ENCODE measurements around the gene TULP3.

The TULP3 gene

DNA sequence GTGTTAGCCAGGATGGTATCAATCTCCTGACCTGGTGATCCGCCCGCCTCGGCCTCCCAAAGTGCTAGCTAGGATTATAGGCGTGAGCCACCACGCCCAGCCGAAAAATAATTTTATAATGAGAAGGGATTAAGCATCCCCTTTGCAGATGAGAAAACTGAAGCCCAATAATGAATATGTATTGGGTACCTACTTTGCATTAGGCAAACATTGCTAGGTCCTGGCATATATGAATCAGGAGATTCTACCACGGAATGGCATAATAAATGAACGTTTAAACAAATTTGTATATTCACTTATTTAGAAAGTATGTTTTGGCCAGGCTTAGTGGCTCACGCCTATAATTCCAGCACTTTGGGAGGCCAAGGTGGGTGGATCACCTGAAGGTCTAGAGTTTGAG lies 32.4 kb downstream of the TULP3 start:
- Histone ChIP-seq H3K4me1 (ENCODE audit: control insufficient read depth, insufficient read depth, low read length, poor library complexity, severe bottlenecking) (no peaks in the 10 kb centered on the region), H3K27ac (ENCODE audit: insufficient read depth, low read length, poor library complexity, severe bottlenecking) (no peak overlapping the region), H3K9me3 (ENCODE audit: control insufficient read depth, low read length) (no peaks in the 10 kb centered on the region), H3K4me3 (ENCODE audit: insufficient read depth, low read depth, low read length, poor library complexity, severe bottlenecking) (no peak overlapping the region), H3K36me3 (ENCODE audit: control insufficient read depth, insufficient read depth, low read length) (peaks cover 6% of the 10 kb centered on the region), H3K27me3 (replicated peaks; ENCODE audit: control insufficient read depth, insufficient read depth, low read length, poor library complexity, severe bottlenecking) (no peaks in the 10 kb centered on the region)
- DNase-seq = no peak

DNA sequence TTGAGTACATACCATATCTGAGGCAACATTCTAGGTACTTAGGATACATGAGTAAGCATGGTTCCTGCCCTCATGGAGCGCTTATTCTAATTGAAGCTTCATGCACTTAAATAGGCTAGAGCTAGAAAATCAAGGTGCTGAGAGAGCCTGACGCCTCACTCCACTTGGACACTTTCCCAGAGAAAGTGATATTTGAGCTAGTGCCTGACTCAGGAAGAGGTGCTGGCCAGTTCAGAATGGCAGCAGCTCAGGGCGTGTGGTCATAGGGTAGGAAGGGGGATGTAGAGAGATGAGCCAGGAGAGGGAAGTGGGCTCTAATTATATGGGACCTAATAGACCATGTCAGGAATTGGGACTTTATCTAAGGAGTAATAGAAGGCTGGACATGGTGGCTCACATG lies 33.3 kb downstream of the TULP3 start:
- Histone ChIP-seq H3K9me3 (ENCODE audit: control insufficient read depth, low read length) (no peaks in the 10 kb centered on the region), H3K4me1 (ENCODE audit: control insufficient read depth, insufficient read depth, low read length, poor library complexity, severe bottlenecking) (no peaks in the 10 kb centered on the region), H3K4me3 (ENCODE audit: insufficient read depth, low read depth, low read length, poor library complexity, severe bottlenecking) (no peak overlapping the region), H3K27ac (ENCODE audit: insufficient read depth, low read length, poor library complexity, severe bottlenecking) (no peak overlapping the region), H3K27me3 (replicated peaks; ENCODE audit: control insufficient read depth, insufficient read depth, low read length, poor library complexity, severe bottlenecking) (no peaks in the 10 kb centered on the region), H3K36me3 (ENCODE audit: control insufficient read depth, insufficient read depth, low read length) (peaks cover 6% of the 10 kb centered on the region)
- DNase-seq = no peak

DNA sequence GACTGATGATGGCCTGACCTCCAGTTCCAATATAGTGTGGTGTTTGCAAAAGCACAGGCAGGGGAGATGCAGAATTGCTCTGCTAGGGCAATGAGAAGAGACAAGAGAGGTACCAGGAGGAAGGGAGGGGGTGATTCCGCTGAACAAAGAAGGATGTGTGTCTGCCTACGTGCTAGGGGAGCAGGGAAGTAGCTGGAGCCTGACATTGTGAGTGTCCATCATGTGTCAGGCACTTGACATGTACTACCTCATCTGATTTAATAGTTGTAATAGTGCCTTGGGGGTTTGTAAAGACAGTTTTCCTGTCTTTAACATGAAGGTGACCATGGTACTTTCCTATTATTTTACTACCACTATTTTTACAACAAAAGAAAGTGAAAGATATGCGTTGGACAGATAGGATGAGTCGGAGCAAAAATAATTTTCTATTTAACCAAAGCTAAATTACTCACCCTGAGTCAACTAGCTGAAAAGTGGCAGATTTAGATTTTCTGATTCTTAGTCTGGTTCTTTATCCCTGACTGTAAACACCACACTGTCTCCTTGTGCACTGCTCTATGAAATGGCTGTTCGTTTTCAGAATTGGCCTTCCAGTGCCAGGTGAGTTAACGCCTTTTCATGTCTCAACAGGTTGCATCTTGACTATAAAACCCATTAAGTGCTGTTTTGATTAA lies 34.8 kb downstream of the TULP3 start:
- Histone ChIP-seq H3K27me3 (replicated peaks; ENCODE audit: control insufficient read depth, insufficient read depth, low read length, poor library complexity, severe bottlenecking) (no peaks in the 10 kb centered on the region), H3K27ac (ENCODE audit: insufficient read depth, low read length, poor library complexity, severe bottlenecking) (no peak overlapping the region), H3K9me3 (ENCODE audit: control insufficient read depth, low read length) (no peaks in the 10 kb centered on the region), H3K4me3 (ENCODE audit: insufficient read depth, low read depth, low read length, poor library complexity, severe bottlenecking) (no peak overlapping the region), H3K4me1 (ENCODE audit: control insufficient read depth, insufficient read depth, low read length, poor library complexity, severe bottlenecking) (no peaks in the 10 kb centered on the region), H3K36me3 (ENCODE audit: control insufficient read depth, insufficient read depth, low read length) (peaks cover 6% of the 10 kb centered on the region)
- no peak for DNase-seq

DNA sequence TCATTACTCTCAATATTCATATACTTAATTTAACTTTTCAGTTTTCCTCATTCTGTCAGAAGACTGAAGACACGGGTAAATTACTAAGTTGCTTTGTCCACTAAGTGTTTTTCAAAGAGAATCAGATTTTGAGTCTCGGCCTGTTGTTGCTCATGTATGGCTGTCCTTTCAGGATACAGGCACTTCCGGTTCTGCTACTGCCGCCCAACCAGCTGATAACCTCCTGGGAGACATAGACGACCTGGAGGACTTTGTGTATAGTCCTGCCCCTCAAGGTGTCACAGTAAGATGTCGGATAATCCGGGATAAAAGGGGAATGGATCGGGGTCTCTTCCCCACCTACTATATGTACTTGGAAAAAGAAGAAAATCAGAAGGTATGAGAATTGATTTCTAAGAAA lies 40.2 kb downstream of the TULP3 start:
- Histone ChIP-seq H3K27ac (ENCODE audit: insufficient read depth, low read length, poor library complexity, severe bottlenecking) (no peak overlapping the region), H3K4me3 (ENCODE audit: insufficient read depth, low read depth, low read length, poor library complexity, severe bottlenecking) (no peak overlapping the region), H3K27me3 (replicated peaks; ENCODE audit: control insufficient read depth, insufficient read depth, low read length, poor library complexity, severe bottlenecking) (no peaks in the 10 kb centered on the region), H3K9me3 (ENCODE audit: control insufficient read depth, low read length) (no peaks in the 10 kb centered on the region), H3K36me3 (ENCODE audit: control insufficient read depth, insufficient read depth, low read length) (peaks cover 20% of the 10 kb centered on the region), H3K4me1 (ENCODE audit: control insufficient read depth, insufficient read depth, low read length, poor library complexity, severe bottlenecking) (no peaks in the 10 kb centered on the region)
- DNase-seq = no peak

DNA sequence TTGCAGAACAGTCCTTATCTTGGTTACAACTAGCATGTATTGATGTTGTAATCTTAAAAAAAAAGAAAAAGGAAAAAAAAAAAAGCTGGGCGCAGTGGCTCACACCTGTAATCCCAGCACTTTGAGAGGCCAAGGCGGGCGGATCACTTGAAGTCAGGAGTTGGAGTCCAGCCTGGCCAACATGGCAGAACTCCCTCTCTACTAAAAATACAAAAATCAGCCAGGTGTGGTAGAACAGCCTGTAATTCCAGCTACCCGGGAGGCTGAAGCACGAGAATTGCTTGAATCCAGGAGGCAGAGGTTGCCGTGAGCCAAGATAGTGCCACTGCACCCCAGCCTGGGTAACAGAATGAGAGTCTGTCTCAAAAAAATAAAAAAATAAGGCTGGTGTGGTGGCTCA lies 42.9 kb downstream of the TULP3 start:
- Histone ChIP-seq H3K9me3 (ENCODE audit: control insufficient read depth, low read length) (no peaks in the 10 kb centered on the region), H3K27me3 (replicated peaks; ENCODE audit: control insufficient read depth, insufficient read depth, low read length, poor library complexity, severe bottlenecking) (no peaks in the 10 kb centered on the region), H3K27ac (ENCODE audit: insufficient read depth, low read length, poor library complexity, severe bottlenecking) (no peak overlapping the region), H3K36me3 (ENCODE audit: control insufficient read depth, insufficient read depth, low read length) (peaks cover 20% of the 10 kb centered on the region), H3K4me1 (ENCODE audit: control insufficient read depth, insufficient read depth, low read length, poor library complexity, severe bottlenecking) (no peaks in the 10 kb centered on the region), H3K4me3 (ENCODE audit: insufficient read depth, low read depth, low read length, poor library complexity, severe bottlenecking) (no peak overlapping the region)
- no peak for DNase-seq

DNA sequence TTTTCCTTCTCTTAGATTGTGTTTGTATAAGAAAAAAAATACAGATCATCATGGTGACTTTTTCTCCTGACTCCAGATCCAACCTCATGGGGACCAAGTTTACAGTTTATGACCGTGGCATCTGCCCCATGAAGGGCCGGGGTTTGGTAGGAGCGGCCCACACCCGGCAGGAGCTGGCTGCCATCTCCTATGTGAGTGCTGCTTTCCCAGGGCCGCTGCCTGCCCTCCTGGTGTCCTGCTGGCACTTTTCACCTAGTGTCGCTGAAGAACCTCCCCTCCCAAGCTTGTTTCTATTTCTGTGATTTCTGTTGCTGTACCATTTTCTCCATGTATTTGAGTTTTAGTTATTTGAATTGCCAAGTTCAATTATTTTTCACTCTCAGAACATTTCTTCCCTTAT lies 43.7 kb downstream of the TULP3 start:
- Histone ChIP-seq H3K4me1 (ENCODE audit: control insufficient read depth, insufficient read depth, low read length, poor library complexity, severe bottlenecking) (no peaks in the 10 kb centered on the region), H3K9me3 (ENCODE audit: control insufficient read depth, low read length) (no peaks in the 10 kb centered on the region), H3K27ac (ENCODE audit: insufficient read depth, low read length, poor library complexity, severe bottlenecking) (no peak overlapping the region), H3K4me3 (ENCODE audit: insufficient read depth, low read depth, low read length, poor library complexity, severe bottlenecking) (no peak overlapping the region), H3K36me3 (ENCODE audit: control insufficient read depth, insufficient read depth, low read length) (peaks cover 20% of the 10 kb centered on the region), H3K27me3 (replicated peaks; ENCODE audit: control insufficient read depth, insufficient read depth, low read length, poor library complexity, severe bottlenecking) (no peaks in the 10 kb centered on the region)
- no peak for DNase-seq

DNA sequence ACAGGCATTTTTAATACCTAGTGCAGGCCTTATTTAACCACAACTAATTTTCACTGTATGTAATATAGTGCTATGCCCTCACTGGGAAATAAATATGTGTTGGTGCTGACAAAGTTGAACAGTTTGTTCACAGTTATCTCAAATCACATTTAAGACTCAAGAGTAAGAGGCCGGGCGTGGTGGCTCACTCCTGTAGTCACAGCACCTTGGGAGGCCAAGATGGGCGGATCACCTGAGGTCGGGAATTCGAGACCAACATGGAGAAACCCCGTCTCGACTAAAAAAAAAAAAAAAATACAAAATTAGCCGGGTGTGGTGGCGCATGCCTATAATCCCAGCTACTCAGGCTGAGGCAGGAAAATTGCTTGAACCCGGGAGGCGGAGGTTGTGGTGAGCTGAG lies 45.6 kb downstream of the TULP3 start:
- H3K36me3 ChIP-seq (ENCODE audit: control insufficient read depth, insufficient read depth, low read length) = peaks cover 15% of the 10 kb centered on the region
- no peaks in the 10 kb centered on the region for H3K4me1 ChIP-seq (ENCODE audit: control insufficient read depth, insufficient read depth, low read length, poor library complexity, severe bottlenecking)
- no peak for DNase-seq
- H3K9me3 ChIP-seq (ENCODE audit: control insufficient read depth, low read length) = no peaks in the 10 kb centered on the region
- no peak overlapping the region for H3K27ac ChIP-seq (ENCODE audit: insufficient read depth, low read length, poor library complexity, severe bottlenecking)
- H3K27me3 ChIP-seq (replicated peaks; ENCODE audit: control insufficient read depth, insufficient read depth, low read length, poor library complexity, severe bottlenecking) = no peaks in the 10 kb centered on the region
- H3K4me3 ChIP-seq (ENCODE audit: insufficient read depth, low read depth, low read length, poor library complexity, severe bottlenecking) = no peak overlapping the region

DNA sequence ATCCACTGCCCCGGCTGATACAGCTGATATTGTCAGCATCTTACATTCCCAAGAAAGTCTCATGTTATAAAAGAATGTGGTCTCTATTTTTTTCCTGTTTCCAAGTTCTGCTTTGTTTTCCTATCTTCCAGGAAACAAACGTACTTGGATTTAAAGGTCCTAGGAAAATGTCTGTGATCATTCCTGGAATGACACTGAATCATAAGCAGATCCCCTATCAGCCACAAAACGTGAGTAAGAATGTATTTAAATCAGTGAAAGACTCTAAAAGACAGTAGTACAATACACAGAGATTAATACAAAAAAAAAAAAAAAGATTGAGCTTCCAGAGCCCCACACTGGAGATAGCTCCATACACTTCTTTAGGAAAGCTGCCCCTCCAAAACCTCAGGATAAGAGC lies 46.8 kb downstream of the TULP3 start:
- no peak overlapping the region for H3K27ac ChIP-seq (ENCODE audit: insufficient read depth, low read length, poor library complexity, severe bottlenecking)
- H3K27me3 ChIP-seq (replicated peaks; ENCODE audit: control insufficient read depth, insufficient read depth, low read length, poor library complexity, severe bottlenecking) = no peaks in the 10 kb centered on the region
- H3K9me3 ChIP-seq (ENCODE audit: control insufficient read depth, low read length) = no peaks in the 10 kb centered on the region
- DNase-seq = no peak
- H3K4me1 ChIP-seq (ENCODE audit: control insufficient read depth, insufficient read depth, low read length, poor library complexity, severe bottlenecking) = no peaks in the 10 kb centered on the region
- peaks cover 9% of the 10 kb centered on the region for H3K36me3 ChIP-seq (ENCODE audit: control insufficient read depth, insufficient read depth, low read length)
- no peak overlapping the region for H3K4me3 ChIP-seq (ENCODE audit: insufficient read depth, low read depth, low read length, poor library complexity, severe bottlenecking)

DNA sequence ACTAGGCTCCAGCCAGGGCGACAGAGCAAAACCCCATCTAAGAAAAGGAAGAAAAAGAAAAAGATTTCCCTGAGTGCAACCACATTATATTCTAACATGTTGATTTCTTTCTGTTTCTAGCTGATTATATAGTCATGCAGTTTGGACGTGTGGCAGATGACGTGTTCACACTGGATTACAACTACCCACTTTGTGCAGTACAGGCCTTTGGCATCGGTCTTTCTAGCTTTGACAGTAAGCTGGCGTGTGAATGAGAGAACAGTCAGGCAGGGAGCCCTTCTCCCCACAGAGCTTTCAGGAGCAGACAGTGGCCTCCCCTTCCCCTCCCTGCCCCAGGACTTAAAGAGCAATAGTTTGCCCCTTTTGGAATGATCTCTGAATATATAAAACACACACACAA lies 48.5 kb downstream of the TULP3 start:
- H3K36me3 ChIP-seq (ENCODE audit: control insufficient read depth, insufficient read depth, low read length) = peaks cover 9% of the 10 kb centered on the region
- H3K27ac ChIP-seq (ENCODE audit: insufficient read depth, low read length, poor library complexity, severe bottlenecking) = no peak overlapping the region
- DNase-seq = no peak
- no peaks in the 10 kb centered on the region for H3K9me3 ChIP-seq (ENCODE audit: control insufficient read depth, low read length)
- H3K4me3 ChIP-seq (ENCODE audit: insufficient read depth, low read depth, low read length, poor library complexity, severe bottlenecking) = no peak overlapping the region
- H3K4me1 ChIP-seq (ENCODE audit: control insufficient read depth, insufficient read depth, low read length, poor library complexity, severe bottlenecking) = no peaks in the 10 kb centered on the region
- H3K27me3 ChIP-seq (replicated peaks; ENCODE audit: control insufficient read depth, insufficient read depth, low read length, poor library complexity, severe bottlenecking) = no peaks in the 10 kb centered on the region

DNA sequence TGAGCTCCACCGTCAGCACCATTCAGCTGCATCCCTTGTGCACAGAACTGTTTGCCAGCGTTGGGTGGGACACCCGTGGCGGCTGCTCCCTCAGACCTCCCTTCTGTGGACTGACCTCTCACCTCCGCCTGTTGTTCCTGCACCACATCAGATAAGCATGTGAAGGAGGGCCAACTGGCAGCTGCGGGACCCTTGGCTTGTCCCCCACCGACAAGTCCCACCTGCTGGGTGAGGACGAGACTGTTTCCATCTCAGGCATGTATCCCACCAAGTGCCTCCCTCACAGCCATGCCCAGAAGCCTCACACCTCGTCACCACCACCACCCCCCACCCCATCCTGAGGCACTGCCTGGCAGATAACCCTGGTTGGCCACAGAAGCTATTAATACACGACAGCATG lies 49.9 kb downstream of the TULP3 start:
- H3K27me3 ChIP-seq (replicated peaks; ENCODE audit: control insufficient read depth, insufficient read depth, low read length, poor library complexity, severe bottlenecking) = no peaks in the 10 kb centered on the region
- H3K4me1 ChIP-seq (ENCODE audit: control insufficient read depth, insufficient read depth, low read length, poor library complexity, severe bottlenecking) = no peaks in the 10 kb centered on the region
- no peak for DNase-seq
- no peaks in the 10 kb centered on the region for H3K36me3 ChIP-seq (ENCODE audit: control insufficient read depth, insufficient read depth, low read length)
- no peak overlapping the region for H3K27ac ChIP-seq (ENCODE audit: insufficient read depth, low read length, poor library complexity, severe bottlenecking)
- H3K4me3 ChIP-seq (ENCODE audit: insufficient read depth, low read depth, low read length, poor library complexity, severe bottlenecking) = no peak overlapping the region
- no peaks in the 10 kb centered on the region for H3K9me3 ChIP-seq (ENCODE audit: control insufficient read depth, low read length)

All from effector memory CD4-positive, alpha-beta T cell (primary cell).